GM18907 (cell line): ENCODE data around the gene RUNX1.

Experiments
- ATAC-seq: cut with Tn5 transposase; IDR thresholded peaks from one replicate; pipeline ENCODE4 v1.9.1; 2021; ENCODE audit warnings: mild to moderate bottlenecking, moderate library complexity; ENCODE audit not compliant: unreplicated experiment

The RUNX1 gene

GRCh38 chr21:35048706-35049617 lies at the start of gene RUNX1:
RUNX1 (minus strand) TSS chr21:35049302.
- ATAC-seq: peak; percentile 75

- ATAC-seq: no peak
These were observed 48.4 kb upstream of the RUNX1 start for GRCh38 chr21:35097525-35097924.

GRCh38 chr21:35096959-35097358 lies 47.9 kb upstream of the RUNX1 start:
- no peak for ATAC-seq

DNA sequence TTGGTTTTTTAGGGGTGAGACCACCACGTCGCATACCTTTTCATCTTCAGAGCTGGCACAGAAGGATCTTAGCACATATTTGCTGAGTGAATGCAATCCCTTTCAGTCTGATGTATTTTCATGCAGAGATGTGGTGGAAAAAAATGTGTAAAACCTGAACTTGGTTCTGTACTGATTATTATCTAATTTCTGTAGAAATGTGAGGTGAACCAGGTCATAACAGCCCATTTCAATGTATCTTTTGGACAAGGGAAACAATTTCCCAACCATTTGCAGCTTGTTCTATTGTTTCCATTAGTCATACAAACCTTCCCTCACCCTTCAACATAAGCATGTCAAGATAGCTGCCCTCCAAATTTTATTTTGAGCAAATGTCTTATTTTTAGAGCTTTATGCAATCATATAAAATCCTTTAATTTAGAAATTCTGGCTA lies 46.8 kb upstream of the RUNX1 start:
- no peak for ATAC-seq

GRCh38 chr21:35093514-35093913 lies 44.4 kb upstream of the RUNX1 start:
- ATAC-seq: no peak

GRCh38 chr21:35091496-35091895 lies 42.4 kb upstream of the RUNX1 start:
- no peak for ATAC-seq

GRCh38 chr21:35090403-35090802 lies 41.3 kb upstream of the RUNX1 start:
- ATAC-seq: no peak

DNA sequence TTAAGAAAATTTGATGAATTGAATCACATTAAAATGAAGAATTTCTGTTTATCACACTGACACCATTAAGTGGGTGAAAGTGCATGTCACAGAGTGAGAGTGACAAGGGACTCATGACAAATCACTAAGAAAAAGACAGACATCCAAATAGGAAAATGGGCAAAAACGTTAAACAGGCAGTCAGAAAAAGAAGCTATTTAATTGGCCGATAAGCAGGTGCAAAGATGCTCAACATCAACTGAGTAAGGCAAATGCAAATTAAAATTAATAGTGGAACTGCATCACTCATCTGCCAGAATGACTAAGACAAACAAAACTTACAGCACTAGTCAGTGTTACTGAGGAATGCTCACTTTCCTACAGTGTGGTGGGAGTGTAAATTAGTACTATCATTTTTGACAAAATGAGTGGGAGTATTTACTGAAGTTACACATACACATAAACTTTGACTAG lies 39.2 kb upstream of the RUNX1 start:
- no peak for ATAC-seq

GRCh38 chr21:35086357-35086756 lies 37.3 kb upstream of the RUNX1 start:
- no peak for ATAC-seq

DNA sequence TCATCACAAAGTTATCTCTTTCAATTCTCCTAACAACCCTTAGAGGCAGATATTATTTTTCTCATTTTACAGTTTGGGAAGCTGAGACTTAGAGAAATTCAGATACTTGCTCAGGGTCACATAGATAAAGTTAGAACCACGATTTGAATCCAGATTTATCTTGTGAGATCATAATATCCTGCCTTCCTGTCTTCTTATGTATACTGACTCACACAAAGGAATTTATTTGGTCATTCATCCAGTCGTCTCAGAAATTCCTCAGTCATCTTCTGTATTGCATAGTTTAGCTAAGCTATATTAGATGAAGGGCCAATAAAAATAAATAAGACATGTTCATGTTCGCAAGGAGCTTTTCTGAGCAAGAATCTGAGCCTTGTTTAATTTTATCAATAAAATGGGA lies 35.8 kb upstream of the RUNX1 start:
- no peak for ATAC-seq

- ATAC-seq: no peak
These were observed 34.1 kb upstream of the RUNX1 start for GRCh38 chr21:35083246-35083645.

- ATAC-seq: no peak
These were observed 32.8 kb upstream of the RUNX1 start for GRCh38 chr21:35081861-35082260.

- ATAC-seq: no peak
These were observed 30.1 kb upstream of the RUNX1 start for GRCh38 chr21:35079181-35079580.

GRCh38 chr21:35077975-35078374 lies 28.9 kb upstream of the RUNX1 start:
- ATAC-seq: no peak

GRCh38 chr21:35077466-35077865 lies 28.4 kb upstream of the RUNX1 start:
- ATAC-seq: no peak

DNA sequence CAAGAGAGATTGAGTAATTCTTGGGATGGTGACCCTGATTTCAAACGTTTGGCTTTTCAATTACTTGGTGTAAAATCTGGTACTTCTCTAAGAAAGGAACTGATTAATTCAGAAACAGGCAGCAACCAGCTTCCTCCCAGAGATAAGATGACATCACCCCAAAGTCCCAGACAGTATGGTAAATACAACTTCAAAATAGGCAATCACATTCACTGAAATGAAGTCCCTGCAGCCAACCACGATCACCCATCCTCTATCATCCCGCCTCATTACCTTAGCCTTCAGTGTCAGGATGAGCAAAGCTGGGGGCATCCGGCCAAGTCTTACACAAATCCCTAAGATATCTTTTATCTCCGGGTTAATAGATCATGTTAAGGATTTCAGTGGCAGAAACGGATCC lies 26.4 kb upstream of the RUNX1 start:
- no peak for ATAC-seq

GRCh38 chr21:35072960-35073359 lies 23.9 kb upstream of the RUNX1 start:
- no peak for ATAC-seq

DNA sequence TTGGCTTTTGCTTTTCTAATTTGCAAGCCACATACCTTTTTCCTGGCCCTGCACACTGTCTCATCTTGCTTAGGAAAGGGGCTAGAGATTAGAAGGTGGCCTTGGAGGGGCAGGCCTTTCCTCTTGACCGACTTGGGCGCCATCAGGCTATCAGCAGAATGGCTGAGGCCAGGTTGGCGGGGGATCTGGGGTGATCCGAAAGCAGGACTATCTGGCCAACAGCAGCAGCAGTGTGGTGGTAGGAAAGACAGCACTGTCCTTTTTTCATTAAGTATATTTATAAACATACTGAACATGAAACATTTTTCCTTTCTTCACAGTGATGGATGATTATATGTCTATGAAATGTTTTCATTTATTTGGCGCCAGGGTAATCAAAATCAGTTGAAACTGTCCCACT lies 23.5 kb upstream of the RUNX1 start:
- ATAC-seq: no peak

DNA sequence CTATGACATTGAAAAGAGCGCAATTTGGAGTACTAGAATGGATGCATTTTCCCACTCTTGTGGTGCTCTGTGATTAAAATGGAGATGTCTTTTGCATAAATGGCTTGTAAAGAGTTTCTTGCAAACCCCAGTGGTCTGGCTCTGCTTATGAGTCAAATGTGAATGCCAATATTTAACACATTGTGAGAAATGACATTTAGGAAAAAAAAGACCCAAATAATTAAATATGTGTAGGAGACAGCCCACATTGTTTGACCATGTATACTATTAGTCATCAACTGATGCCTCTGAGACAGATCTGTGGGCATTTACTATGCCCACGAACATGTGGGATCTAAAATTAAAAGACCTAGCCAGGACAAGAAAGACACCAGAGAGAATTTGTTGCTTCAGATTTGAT lies 22.2 kb upstream of the RUNX1 start:
- ATAC-seq: no peak

DNA sequence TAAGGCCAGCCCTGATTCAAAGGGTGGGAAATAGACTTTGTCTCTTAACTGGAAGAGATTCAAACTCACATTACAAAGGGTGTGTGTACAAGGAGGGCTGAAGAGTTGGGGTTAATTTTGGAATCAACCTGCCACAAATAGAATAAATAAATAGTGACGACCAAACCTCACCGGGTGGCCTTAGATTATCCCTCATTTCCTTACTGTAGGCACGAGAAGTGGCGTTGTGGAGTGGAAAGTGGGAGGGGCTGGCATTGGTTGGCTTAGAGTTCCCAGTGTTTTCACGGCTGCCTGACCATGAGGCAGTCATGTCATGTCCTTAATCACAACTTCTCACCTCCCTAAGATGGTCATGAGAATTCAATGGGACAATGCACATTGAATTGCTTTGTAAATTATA lies 21.3 kb upstream of the RUNX1 start:
- no peak for ATAC-seq

GRCh38 chr21:35066824-35067223 lies 17.7 kb upstream of the RUNX1 start:
- ATAC-seq: no peak

- ATAC-seq: no peak
These were observed 14.5 kb upstream of the RUNX1 start for GRCh38 chr21:35063428-35064172.
